HG03460 (cell line): Measurements from ENCODE around the gene PLAU.

Source experiments
- ATAC-seq: cut with Tn5 transposase; IDR thresholded peaks from one replicate; pipeline ENCODE4 v1.9.1; 2021; ENCODE audit not compliant: unreplicated experiment

PLAU gene

DNA sequence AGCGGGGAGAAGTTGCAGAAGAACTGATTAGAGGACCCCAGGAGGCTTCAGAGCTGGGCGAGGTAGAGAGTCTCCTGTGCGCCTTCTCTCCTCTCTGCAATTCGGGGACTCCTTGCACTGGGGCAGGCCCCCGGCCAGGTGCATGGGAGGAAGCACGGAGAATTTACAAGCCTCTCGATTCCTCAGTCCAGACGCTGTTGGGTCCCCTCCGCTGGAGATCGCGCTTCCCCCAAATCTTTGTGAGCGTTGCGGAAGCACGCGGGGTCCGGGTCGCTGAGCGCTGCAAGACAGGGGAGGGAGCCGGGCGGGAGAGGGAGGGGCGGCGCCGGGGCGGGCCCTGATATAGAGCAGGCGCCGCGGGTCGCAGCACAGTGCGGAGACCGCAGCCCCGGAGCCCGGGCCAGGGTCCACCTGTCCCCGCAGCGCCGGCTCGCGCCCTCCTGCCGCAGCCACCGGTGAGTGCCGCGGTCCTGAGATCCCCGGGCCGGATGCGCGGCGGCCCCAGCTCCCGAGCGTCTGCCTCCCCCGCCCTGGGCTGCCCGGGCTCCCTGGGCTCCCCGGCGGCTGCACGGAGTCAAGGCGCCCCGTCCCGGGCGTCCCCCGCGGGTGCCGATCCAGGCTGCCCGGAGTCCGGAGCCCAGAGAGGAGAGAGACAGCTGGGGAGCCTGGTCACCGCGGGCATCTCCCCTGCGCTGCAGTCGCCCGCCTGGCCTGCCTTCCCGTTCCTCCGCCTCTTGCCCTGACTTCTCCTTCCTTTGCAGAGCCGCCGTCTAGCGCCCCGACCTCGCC lies at the start of gene PLAU:
Gene PLAU (plus strand): TSS at position 369 of the 789 bp plus-strand sequence. CDS start 424 bp downstream, outside the sequence.
- ATAC-seq: no peak

DNA sequence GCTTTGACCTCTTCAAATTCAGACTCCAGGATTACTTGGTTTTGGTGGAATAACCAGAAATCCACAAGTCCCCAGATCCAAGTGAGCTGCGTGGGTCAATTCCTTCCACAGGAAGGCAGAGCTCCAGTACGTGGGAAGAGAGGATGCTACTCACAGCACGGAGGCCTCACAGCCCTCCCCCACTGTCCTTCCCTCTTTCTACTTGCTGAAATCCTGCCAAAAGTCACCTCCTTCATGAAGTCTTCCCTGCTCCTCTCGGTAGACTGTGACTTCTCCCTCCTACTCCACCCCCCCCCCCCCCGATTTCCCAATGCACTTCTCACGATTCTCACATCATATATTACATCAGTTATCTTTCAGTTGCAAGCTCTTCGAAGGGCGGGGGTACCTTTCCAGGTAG lies 48.9 kb upstream of the PLAU start:
- no peak for ATAC-seq

DNA sequence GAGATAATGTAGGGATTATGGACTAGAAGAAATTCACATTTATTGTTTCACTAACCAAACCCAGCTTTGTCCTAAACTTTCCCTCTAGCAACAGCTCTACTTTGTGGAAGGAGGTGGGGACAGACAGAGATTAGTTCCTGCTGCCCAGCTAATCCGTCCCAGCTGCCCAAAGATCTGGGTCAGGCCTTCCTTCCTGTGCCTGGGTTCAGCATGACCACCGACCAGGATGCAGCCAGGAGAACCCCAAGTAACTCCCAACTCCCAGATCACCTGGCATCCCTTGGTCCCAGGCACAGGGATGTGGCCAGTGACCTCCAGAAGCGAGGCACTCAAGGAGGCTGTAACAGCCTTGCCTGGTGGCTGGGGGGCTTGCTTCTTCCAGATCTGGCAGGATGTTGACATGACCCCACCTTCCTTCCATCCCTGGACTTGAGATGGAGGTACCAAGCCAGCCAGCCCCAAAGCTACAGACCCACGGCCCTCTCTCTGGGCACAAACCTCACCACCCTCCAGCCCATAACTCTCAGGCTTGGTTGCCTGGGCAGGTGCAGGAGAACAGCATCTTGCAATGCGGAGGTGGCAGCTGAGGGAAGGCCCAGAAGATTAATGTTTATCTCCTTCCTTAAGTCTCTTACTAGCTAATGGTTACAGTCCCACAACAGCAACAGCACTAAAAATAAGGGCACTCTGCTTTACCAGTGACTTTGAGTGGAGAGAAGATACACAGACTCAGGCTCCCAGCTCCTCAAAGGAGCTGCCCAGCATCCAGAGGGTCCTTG lies 47.7 kb upstream of the PLAU start:
- ATAC-seq: no peak

DNA sequence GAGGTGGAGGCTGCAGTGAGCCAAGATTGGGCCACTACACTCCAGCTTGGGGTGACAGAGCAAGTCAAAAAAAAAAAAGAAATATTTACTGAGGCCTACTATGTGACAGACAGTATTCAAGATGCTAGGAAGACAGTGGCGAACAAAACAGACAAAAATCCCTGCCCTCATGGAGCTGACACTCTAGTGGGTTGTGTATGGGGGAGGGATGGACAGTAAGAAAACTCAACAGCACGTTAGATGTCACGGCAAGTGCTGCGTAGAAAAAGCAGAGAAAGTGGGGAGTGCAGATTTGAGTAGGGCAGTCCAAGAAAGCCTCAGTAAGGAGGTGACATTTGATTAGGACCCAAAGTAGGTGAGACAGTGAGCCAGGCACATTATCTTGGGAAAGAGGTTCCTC lies 46.7 kb upstream of the PLAU start:
- ATAC-seq: no peak

DNA sequence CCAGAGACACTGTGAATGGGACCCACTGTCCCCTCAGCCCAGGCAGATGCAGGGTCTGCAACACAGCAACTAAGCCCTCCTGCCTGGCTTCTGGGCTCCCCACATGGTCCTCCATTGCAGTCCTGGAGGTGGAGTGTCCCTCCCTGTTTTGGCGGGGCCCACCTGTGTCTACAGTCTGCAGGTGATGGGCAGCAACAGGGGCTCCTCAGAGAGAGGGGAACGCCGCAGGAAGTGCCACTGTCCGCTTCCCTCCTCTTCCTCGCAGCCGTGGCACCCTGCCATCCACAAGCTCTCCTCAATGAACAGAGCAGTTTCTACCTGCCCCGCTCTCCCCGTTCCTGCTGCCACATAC lies 45.8 kb upstream of the PLAU start:
- ATAC-seq: no peak

DNA sequence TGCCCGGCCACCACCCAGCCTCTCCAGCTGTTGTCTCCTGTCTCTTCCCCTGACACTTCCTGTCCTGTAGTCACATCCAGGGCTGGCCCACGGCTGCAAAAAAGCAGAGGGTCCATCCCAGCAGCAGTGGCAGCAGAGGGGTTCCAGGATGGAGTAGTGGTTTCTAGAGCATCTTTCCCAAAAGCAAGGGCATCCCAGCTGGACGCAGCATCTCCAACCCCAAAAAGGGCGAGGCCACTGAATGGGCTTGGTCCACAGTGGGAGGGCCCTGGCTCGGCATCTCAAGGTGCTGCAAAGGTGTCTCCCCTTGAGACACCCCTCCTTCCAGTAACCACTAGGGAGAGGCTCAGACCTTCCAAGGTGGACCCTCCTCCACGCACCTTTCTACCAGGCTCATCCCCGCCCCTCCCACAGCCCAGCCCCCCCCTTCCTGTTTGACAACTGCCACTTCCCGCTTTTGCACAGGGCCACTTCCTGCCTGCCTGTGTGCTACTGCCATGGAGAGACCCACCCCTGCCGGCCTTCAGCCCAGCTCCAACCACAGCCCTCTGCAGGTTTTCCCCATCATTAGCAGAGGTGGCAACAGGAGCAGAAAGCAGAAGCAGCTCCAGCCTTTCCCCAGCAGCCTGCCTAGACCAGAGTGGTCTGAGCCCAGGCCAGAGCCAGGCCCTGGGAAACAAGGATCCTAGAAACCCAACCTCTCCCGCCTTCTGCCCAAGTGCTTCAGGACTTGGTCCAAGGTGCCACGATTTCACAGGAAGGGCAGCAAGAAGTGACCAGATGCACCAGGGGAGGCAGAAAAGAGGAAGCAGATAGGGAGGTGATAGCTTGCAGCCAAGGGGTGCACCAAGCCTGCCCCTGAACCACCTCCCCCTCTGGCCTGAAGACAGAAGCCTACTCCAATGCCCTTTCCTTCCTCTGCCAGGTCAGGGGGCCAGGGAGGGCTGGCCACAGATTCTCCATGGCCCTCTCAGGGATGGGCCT lies 45.2 kb upstream of the PLAU start:
- peak; percentile 82 for ATAC-seq

DNA sequence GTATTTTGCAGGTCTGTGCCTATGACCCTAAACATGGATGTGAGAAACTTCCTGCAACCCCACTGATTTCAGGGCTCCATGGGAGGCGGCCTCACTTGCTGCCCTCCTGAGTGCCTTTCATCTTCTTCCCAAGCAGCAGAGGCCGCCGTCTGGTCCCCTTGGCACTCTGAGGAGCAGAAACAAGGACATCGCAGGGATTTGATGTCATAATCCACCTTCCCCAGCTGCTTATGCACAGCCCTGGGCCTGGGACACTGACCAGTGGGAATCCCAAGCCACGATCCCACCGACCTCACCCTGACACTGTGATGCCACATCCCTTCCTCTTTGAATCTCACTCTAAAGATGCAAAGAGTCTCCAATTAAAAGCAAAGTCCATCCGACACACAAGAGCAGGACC lies 44.3 kb upstream of the PLAU start:
- ATAC-seq: no peak

DNA sequence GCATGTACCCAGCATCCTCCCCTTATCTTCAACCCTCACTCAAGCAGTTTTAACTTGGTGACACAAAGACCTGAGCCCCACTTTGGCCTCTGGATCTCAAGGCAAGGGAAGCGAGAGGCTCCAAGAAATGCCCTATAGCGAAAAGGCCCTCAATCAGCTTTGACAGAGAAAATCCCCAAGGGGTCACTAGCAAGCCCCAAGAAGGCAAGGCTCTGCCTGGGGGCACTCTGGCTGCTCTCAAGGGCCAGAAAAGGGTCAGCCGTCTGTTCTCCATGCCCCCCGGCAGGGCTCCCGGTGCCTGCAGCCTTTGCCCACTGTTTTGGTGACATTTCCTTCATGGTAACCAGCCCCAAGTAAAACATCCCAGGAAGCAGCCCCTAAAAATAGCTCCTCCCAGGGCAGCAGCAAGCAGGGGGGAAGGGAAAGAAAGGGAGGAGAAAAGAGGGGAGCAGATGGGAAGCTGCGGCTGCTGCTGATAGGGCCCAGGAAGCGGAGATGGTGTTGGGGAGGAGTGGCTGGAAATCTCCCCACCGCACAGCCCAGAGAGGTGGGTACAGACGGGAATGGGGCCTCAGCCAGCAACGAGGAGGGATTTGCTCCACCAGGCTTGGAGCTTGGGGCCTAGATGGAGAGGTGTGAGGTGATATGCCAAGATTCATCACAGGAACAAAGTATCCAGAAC lies 43.7 kb upstream of the PLAU start:
- no peak for ATAC-seq

DNA sequence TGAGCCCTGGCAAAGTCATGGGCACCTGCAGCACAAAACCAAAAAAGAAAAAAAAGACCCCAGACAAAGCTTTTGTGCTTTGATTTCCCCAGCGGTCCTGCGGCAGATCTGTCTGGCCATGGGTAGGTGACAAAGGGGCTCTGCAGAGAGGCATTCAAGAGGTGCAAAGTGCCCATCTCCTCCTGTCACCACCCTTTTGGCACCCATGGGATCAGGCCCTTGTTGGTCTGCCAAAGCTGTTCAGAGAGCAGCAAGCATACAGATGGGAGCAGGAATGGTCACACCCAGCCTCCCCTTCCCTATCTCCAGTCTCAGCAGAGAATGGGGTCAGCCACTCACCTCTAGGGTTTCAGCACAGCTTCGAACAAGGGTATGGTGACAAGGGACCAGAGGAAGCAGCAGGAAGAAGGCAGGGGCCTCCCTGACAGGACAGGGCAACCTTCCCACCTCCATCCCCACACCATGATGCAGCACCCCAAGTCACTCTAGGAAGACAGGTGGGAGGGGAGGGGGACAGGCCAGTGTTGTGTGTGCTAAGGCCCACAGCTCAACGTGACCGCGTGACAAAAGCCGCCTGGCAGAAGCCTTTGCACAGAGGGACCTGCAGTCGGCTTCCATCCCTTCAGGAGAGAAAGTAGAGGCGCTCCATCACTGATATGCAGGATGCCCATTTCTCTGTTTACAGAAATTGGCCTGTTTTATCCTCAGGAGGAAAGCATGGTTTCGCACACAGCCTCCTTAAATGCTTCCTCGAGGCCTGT lies 42.9 kb upstream of the PLAU start:
- ATAC-seq: no peak

DNA sequence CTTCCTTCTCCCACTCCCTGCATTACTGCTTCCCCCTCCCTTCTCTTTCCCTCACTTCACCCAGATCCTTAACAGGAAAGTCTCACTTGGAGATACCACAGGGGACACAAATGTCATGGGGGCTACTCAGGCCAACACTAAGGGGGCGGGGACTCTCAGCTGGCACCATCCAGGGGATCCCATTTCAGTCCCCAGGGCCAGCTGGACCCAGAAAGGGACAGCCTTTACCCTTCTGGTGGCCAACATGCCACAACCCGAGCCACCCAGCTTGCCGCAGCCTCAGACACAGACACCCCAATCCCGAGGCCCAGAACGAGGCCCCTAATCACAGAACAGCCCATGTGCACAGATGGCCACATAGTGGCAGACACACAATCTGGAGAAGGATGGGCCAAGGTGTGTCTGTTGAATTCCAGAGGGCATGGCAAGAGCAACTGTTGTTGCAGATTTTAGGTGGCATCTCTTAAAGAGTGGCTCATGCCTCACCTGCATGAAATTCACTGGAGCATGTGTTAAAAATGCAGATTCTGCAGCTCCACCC lies 42.2 kb upstream of the PLAU start:
- ATAC-seq: no peak

DNA sequence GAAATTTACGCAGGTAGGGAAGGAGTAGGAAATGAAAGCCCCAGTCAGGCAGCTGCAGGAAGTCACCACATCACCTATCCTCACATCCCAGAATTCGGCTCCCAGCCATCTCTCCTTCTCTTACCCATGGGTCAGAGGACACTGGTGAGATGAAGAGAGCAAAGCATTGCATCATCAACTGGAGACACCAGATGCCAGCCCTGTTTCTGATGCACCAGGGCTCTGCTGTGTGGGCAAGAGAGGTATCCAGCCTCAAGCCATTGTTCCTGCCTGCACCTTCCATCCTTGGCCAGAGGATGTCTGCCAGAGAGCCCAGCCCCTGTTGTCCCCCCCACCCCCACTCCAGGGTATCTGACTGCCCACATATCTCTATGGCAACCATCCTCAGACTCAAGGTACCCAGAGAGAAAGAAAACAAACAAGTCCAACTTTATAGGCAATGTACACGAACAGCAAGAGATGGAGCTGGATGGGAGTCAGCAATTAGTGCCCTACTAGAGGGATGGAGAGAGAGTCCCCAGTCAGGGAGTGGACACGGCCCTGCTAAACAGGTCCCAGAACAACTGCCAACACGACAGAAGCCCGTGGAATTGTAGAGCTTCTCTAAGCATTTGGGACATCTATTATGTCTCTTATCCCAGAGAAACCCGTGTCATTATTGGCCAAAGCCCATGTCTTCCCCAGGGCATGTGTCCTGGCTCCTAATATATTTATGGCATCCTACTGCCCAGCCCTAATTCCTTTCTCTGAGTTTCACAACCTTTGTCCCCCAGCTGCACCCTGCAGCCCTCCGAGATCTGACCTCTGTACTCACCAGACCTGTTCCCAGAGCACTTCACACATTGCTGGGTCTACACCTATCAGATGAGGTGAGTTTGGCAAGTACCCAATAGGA lies 39.4 kb upstream of the PLAU start:
- ATAC-seq: no peak

DNA sequence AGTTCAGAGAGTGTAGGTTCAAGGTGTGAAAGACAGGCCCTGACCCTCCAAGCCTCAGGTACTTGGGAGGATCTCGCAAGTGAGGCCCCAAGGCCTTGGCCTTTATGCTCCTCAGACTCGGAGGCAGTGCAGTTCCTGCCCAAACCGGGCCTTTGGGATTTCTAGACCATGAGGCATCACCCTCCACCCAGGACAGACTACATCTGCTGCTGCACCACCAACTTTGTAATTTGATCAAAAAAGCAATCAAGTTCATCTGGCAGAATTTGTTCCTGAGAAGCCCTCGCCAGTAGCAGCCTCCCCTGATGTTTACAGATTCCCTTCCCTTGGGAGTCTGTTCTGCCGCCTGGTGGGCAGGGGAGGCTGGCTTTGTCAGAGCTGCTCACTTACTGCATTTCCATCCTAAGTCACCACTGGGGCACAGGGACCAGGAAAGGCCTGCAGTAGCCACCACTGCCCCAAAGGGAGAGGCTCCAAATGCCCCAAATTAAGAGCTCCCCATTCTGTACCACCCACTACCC lies 38.7 kb upstream of the PLAU start:
- ATAC-seq: no peak

DNA sequence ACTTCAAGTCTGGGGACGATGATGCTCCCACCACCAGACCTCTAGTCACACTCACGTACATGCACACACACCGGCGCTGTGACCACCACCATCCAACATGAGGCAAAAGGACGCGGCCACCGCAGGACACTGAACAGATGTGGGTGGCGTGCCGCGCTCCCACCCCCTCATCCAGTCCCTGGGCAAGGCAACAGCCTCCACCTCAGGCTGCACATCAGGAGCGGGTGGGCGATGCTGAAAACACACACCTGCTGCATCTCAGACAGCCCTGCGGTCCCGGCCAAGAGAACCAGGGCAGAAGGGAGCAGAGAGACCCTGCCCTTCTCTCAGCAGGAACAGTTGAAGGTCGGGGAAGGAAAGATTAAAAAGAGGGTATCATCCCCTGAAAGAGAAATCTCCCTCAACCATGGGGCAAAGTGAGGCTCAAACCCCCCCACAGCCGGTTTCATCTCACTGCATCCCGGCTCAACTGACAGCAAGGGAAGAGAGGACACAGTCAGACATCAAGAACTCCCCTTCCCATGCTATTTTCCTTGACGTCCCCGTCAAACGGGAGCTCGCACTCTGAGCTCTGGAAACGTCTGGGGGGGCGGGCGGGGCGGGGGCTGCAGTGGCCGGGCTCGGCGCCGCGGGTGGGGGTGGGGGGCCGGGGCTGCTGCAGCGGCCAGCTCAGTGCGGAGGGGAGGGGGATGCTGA lies 37.6 kb upstream of the PLAU start:
- ATAC-seq: no peak

DNA sequence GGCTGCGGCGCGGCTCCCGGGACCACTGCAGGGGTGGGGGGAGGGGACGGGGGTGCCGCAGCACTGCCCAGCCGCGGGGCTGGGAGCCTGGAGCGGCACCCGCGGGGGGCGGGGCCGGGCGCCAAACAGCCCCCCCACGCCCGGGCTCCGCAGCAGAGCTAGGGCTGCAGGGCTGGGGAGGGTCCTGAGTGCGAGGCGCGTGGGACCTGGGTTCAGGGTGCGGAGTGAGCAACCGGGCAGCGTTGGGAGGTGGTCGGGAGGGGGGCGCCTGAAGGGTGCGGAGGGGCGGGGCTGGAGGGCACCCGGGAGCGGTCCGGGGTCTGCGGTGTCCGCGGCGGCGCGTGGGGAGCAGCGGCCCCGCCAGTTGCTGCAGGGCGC lies 37.1 kb upstream of the PLAU start:
- no peak for ATAC-seq

DNA sequence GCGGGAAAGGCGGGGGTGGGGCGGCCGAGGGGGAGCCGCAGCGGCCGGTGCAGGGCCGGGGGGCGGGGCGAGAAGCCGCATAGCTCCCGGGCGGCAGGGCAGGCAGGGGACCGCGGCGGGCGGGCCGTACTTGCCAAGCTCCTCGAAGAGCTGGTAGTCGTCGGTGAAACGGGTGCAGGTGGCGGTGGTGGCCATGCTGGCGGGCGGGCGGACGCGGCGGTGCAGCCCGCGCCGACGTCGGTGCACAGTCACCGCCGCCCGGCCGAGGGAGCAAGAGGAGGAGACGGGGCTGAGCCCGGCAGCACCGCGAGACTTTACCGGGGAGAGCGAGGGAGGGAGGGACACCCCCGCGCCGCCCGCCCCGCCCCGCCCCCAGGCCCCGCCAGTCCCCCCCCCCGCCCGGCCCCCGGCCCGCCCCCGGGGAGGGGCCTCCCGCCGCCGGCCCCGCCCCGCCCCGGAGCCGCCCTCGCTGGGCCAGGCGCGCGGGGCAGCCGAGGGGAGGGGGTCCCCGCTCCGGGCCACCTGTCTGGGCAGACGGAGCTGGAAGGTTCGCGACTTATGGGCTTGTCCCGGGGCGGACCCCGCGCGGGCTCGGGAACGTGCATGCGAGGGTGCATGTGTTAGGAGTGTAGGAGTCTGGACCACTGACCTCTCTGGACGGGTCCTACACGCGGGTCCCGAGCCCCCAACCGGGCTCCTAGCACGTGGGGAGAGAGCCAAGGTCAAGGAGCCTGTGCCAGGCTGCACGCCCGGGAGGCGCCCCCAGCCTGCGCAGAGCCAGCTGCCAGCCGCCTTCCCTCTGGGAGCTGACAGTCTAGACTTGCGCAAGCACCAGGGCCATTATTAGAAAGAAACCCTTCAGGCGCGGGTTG lies 36.4 kb upstream of the PLAU start, which contains the start of gene CAMK2G:
Gene CAMK2G (minus strand): TSS at position 289 of the 872 bp plus-strand sequence. CDS start 94 bp downstream, at position 195.
- ATAC-seq: peak; percentile 85

DNA sequence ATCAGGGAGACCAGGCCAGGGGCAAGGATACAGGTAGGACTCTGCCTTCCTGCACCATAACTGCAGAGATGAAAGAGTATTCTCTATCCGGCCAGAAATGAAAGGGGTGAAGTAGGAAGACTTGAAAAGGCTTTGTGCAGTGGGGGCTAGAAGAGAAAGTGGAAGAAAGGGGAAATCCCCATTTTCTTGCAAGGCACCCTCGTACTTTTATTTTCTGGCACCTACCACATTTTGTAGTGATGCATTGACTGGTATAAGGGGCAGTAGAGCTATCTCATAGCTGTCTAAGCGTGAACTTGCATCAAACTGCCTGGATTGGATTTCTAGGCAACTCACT lies 35.8 kb upstream of the PLAU start:
- ATAC-seq: peak; percentile 18

DNA sequence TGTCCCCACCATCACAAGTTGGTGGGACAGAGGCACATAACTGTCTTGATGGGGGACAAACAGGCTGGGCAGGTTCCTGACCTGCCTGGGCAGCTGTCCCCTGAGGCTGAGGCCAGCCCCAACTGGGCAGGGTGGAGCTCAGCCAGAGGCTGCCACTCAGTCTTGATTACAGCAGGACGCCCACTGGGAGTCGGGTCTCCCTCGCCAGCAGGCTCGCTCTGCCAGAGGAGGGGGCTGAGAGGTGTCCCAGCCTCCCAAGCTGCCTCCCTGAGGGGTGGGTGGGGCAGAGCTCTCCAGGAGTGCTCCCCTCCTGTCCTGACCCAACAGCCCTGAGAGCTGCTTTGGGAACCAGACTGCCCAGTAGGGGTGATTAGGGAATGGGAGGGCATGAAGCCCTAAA lies 34.8 kb upstream of the PLAU start:
- no peak for ATAC-seq
